ENCODE results near the gene CDK11B. TPM values are rescaled to one million over a fixed set of nuclear protein-coding genes. Genes with fewer than 3 reads are reported as not detected.

CDK11B gene
- polyA plus RNA-seq, 1 experiment, result 6.3 TPM

DNA sequence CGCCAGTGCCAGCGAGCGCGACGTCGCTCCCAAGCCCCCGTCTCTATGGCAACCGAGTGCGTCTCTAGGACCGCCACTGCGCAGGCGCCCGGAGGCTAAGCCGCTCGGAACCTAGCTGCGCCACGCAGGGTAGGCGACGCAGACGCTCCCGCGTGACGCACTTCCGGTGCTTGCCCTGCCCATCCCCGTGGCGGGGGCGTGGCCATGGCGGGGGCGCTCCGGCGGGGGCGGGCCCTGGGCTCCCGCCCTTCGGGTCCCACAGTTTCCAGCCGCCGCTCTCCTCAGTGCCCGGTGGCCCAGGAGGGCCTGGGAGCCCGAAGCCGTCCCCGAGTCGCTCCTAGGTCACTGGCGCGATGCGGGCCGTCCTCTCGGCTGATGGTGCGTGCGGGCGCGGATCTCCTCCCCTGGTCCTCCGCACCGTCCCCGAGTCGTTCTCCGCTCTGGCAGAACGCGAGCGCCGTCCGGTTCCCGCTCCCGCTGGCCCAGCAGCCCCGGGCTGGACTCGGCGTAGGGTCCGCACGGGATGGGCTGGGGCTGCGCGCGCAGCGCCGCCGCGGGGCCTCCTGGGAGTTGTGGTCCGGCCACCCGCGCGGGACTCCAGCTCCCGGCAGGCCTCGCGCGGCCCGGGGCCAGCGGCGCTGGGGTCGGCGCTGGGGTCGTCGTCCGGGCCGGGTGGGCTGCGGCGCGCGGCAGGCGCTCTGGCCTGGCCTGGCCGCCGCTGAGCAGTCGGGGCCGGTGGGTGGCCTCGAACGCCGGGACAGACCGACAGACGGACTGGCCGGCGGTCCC lies 43.4 kb downstream of the CDK11B start, which contains the start of gene MIB2:
Gene MIB2, plus strand, starts transcription at position 245 of the 789 bp plus-strand sequence. CDS start 7,953 bp downstream, outside the sequence.
- Histone ChIP-seq H3K27me3 (ENCODE audit: control insufficient read depth, insufficient read depth, low read length) (no peaks in the 10 kb centered on the region), H3K36me3 (ENCODE audit: control insufficient read depth, insufficient read depth, low read length) (peaks cover 11% of the 10 kb centered on the region), H3K4me3 (ENCODE audit: low read depth, low read length) (peak within 1 kb of the TSS; percentile 100)
- peak; percentile 59 for DNase-seq (ENCODE audit: low read depth)
- TF ChIP-seq, protein P1, sequence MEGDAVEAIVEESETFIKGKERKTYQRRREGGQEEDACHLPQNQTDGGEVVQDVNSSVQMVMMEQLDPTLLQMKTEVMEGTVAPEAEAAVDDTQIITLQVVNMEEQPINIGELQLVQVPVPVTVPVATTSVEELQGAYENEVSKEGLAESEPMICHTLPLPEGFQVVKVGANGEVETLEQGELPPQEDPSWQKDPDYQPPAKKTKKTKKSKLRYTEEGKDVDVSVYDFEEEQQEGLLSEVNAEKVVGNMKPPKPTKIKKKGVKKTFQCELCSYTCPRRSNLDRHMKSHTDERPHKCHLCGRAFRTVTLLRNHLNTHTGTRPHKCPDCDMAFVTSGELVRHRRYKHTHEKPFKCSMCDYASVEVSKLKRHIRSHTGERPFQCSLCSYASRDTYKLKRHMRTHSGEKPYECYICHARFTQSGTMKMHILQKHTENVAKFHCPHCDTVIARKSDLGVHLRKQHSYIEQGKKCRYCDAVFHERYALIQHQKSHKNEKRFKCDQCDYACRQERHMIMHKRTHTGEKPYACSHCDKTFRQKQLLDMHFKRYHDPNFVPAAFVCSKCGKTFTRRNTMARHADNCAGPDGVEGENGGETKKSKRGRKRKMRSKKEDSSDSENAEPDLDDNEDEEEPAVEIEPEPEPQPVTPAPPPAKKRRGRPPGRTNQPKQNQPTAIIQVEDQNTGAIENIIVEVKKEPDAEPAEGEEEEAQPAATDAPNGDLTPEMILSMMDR (IDR thresholded peaks at IDR 0.05; ENCODE audit: insufficient read depth, low read depth, low read length), result no peak
- CTCF ChIA-PET, result interaction anchor here (3.4 kb wide), 1 partner anchor 12 kb away, joined by 13 read pairs; no protein-coding TSS in a partner anchor
- POLR2A ChIA-PET, result interaction anchor here (0.5 kb wide), 2 partner anchors 268 to 429 kb away, joined by 3 to 8 read pairs; no protein-coding TSS in a partner anchor

DNA sequence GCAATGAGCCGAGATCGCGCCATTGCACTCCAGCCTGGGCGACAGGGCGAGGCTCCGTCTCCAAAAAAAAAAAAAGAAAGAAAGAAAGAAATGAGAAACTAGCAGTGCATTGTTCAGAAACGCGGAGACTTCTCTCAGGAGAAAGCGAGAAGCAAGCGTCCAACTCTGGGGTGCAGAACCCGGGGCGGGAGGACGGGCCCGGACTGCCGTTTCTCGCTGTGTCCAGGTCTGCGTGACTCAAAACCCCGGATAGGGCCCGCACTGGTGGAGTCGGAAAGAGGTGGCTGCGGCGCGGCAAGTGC lies 43.9 kb downstream of the CDK11B start:
- Histone ChIP-seq H3K4me3 (ENCODE audit: low read depth, low read length) (peak overlapping the region; percentile 100), H3K36me3 (ENCODE audit: control insufficient read depth, insufficient read depth, low read length) (peaks cover 11% of the 10 kb centered on the region), H3K27me3 (ENCODE audit: control insufficient read depth, insufficient read depth, low read length) (no peaks in the 10 kb centered on the region)
- ChIA-PET CTCF (interaction anchor here (3.4 kb wide), 1 partner anchor 12 kb away, joined by 13 read pairs; no protein-coding TSS in a partner anchor), POLR2A (no interaction called here)
- TF ChIP-seq, protein P1 (IDR thresholded peaks at IDR 0.05; ENCODE audit: insufficient read depth, low read depth, low read length), result no peak
- no peak for DNase-seq (ENCODE audit: low read depth)

DNA sequence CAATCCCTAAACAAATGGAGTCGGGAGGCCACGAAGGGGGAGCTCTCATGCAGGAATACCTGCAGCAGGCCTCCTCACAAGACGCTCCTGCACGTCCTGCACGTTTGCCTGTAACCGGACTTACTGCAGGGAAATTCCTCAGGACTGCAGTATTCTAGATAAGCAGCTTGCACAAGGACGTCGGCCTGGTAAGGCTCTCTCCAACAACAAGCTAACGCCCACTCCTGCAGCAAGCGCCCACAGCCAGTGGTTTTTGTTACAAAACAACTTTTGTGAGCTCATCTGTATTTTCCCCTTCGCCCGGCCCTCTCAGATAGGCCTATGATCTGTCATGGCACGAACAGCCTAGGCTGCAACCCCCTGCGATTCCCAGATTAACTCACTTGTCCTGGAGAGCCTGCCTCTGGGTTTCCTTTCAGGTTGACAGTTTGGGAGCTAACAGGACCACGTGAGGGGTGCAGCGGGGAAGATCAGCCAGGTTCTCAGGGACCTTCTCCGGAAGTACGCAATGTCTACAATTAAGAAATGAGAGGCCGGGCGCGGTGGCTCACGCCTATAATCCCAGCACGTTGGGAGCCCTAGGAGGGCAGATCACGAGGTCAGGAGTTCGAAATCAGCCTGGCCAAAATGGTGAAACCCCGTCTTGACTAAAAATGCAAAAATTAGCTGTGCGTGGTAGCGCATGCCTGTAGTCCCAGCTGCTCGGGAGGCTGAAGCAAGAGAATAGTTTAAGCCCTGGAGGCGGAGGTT lies 44.4 kb downstream of the CDK11B start:
- Histone ChIP-seq H3K27me3 (ENCODE audit: control insufficient read depth, insufficient read depth, low read length) (no peaks in the 10 kb centered on the region), H3K4me3 (ENCODE audit: low read depth, low read length) (peak overlapping the region; percentile 100), H3K36me3 (ENCODE audit: control insufficient read depth, insufficient read depth, low read length) (peaks cover 11% of the 10 kb centered on the region)
- DNase-seq (ENCODE audit: low read depth), result no peak
- TF ChIP-seq, protein P1 (IDR thresholded peaks at IDR 0.05; ENCODE audit: insufficient read depth, low read depth, low read length), result no peak
- CTCF ChIA-PET, result interaction anchor here (3.4 kb wide), 1 partner anchor 11 kb away, joined by 13 read pairs; no protein-coding TSS in a partner anchor
- POLR2A ChIA-PET, result no interaction called here

DNA sequence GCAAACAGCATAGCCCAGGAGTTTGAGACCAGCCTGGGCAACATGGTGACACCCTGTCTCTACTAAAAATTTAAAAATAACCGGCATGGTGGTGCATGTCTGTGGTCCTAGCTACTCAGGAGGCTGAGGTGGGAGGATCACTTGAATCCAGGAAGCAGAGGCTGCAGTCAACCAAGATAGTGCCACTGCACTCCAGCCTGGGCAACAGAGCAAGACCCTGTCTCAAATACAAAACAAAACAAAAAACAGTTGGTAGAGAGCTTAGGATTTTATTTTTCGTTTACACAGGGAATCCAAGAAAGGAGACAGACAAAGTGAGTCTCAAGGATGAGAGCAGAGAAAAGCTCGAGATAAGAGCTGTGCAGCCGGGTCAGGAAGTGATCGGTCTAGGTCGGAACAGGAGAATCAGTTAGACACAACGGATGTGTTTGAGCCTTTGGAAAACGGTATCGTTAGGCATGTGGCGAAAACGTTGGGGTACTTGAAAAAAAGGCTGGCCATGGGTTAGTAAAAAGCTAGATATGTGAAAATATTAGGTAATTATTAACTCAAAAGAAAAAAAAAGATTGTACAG lies 45.2 kb downstream of the CDK11B start:
- TF ChIP-seq, protein P1 (IDR thresholded peaks at IDR 0.05; ENCODE audit: insufficient read depth, low read depth, low read length), result no peak
- H3K4me3 ChIP-seq (ENCODE audit: low read depth, low read length), result peak overlapping the region; percentile 100
- POLR2A ChIA-PET, result no interaction called here
- peaks cover 10% of the 10 kb centered on the region for H3K36me3 ChIP-seq (ENCODE audit: control insufficient read depth, insufficient read depth, low read length)
- CTCF ChIA-PET, result interaction anchor here (0.6 to 3.4 kb wide), 2 partner anchors 11 to 431 kb away, joined by 3 to 13 read pairs; no protein-coding TSS in a partner anchor
- DNase-seq (ENCODE audit: low read depth), result no peak
- no peaks in the 10 kb centered on the region for H3K27me3 ChIP-seq (ENCODE audit: control insufficient read depth, insufficient read depth, low read length)

DNA sequence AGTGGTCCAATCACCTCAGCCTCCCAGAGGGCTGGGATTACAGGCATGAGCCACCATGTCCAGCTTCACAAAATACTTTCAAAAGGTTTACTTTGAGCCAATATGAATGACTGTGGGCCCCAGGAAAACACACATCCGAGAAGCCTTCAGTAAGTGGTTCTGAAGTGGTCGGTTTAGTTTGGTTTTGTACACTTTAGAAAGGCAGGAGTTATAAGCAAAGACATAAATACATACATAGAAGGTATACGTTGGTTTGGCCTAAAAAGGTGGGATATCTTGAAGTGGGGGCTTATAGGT lies 46.8 kb downstream of the CDK11B start:
- CTCF ChIA-PET, result no interaction called here
- DNase-seq (ENCODE audit: low read depth), result no peak
- TF ChIP-seq, protein P1 (IDR thresholded peaks at IDR 0.05; ENCODE audit: insufficient read depth, low read depth, low read length), result no peak
- POLR2A ChIA-PET, result interaction anchor here (0.7 kb wide), 1 partner anchor 10 kb away, joined by 8 read pairs; no protein-coding TSS in a partner anchor
- Histone ChIP-seq H3K4me3 (ENCODE audit: low read depth, low read length) (no peak overlapping the region), H3K36me3 (ENCODE audit: control insufficient read depth, insufficient read depth, low read length) (no peaks in the 10 kb centered on the region; the same call in 1 of the 2 replicates), H3K27me3 (ENCODE audit: control insufficient read depth, insufficient read depth, low read length) (no peaks in the 10 kb centered on the region)

All from BJ (cell line).